C4-2B (cell line): ENCODE measurements around the gene ARSJ.

ENCODE experiments used
- ZFX ChIP-seq: fragments of 450-650 bp; IDR thresholded peaks from 2 replicates; pipeline ENCODE4 v1.6.1; 2017
- TF ChIP-seq, protein P1 (sequence below): fragments of 450-650 bp; conservative IDR thresholded peaks from 2 replicates; pipeline ENCODE4 v1.5.1; 2017; ENCODE audit warnings: mild to moderate bottlenecking

DNA sequence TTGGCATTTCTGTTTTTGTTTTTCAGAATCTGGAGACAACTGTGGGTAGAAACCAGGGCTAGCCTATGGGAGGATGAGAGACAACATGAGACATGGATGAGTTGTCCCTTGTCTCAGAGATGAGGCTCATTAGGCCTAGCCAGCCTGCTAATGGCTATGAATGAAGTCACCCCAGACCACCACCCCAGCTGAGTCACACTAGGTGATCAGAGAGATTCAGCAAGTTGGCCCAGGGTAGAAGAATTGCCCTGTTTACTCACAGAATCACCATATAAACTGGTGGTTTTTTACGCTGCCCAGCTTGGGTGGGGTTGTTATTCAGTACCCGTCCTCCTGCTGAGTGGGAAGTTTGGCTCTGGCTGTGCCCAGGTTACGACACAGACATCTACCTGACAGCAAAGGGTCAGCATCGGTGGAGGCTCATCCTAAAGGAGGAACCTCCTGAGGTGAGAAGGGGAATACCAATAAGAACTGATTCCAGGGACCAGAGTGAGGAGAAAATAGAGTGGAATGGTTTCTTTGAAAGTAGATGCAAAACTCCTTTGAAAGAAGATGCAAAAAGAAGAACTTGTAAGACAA lies 17.2 kb upstream of the ARSJ start:
- TF ChIP-seq, protein P1, sequence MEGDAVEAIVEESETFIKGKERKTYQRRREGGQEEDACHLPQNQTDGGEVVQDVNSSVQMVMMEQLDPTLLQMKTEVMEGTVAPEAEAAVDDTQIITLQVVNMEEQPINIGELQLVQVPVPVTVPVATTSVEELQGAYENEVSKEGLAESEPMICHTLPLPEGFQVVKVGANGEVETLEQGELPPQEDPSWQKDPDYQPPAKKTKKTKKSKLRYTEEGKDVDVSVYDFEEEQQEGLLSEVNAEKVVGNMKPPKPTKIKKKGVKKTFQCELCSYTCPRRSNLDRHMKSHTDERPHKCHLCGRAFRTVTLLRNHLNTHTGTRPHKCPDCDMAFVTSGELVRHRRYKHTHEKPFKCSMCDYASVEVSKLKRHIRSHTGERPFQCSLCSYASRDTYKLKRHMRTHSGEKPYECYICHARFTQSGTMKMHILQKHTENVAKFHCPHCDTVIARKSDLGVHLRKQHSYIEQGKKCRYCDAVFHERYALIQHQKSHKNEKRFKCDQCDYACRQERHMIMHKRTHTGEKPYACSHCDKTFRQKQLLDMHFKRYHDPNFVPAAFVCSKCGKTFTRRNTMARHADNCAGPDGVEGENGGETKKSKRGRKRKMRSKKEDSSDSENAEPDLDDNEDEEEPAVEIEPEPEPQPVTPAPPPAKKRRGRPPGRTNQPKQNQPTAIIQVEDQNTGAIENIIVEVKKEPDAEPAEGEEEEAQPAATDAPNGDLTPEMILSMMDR = no peak
- no peak for TF ChIP-seq ZFX
